GM18511 (cell line): Measurements from ENCODE around the gene STARD3.

Experiments used
- ATAC-seq: cut with Tn5 transposase; IDR thresholded peaks from one replicate; pipeline ENCODE4 v1.9.1; 2021; ENCODE audit warnings: mild to moderate bottlenecking, moderate library complexity; ENCODE audit not compliant: unreplicated experiment

Gene STARD3

GRCh38 chr17:39658346-39658745 lies 21.4 kb downstream of the STARD3 start:
- no peak for ATAC-seq

- no peak for ATAC-seq
These were observed 21.8 kb downstream of the STARD3 start for GRCh38 chr17:39658760-39659159.

DNA sequence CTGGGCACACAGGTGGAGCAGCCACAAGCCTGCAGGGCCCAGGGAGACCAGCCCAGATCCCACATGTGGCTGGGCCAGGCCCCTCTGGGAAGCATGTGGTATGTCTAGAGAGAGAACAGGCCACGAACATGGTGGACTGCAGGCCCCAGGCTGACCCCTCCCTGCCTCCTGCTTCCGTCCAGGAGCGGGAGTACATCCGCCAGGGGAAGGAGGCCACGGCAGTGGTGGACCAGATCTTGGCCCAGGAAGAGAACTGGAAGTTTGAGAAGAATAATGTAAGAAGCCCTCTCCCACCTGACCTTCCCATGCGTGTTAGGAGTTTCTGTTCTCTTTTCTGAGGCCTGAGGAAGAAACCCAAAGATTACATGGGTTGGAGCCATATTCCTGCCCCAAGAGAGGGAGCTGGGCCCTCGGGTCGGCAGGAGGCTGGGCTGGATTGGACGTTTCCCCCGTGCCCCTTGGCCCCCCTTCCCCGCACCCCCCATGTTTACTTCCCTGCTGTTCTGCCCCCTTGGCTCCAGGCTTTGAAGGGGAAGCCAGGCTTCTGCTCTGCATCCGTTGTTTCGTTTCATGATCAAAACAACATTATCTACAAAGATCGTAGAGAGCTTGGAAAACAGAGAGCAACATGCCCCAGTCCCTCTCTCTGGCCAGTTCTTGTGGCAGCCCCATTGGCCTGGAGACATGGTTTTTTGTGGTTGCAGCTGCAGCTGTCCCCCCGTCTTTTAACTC lies 22.5 kb downstream of the STARD3 start:
- ATAC-seq: no peak

GRCh38 chr17:39660011-39660360 lies 23.0 kb downstream of the STARD3 start:
- ATAC-seq: no peak

GRCh38 chr17:39660397-39661385 lies 23.7 kb downstream of the STARD3 start:
- no peak for ATAC-seq

GRCh38 chr17:39661744-39662541 lies 25.0 kb downstream of the STARD3 start:
- ATAC-seq: no peak

GRCh38 chr17:39662551-39663339 lies 25.8 kb downstream of the STARD3 start:
- ATAC-seq: no peak

DNA sequence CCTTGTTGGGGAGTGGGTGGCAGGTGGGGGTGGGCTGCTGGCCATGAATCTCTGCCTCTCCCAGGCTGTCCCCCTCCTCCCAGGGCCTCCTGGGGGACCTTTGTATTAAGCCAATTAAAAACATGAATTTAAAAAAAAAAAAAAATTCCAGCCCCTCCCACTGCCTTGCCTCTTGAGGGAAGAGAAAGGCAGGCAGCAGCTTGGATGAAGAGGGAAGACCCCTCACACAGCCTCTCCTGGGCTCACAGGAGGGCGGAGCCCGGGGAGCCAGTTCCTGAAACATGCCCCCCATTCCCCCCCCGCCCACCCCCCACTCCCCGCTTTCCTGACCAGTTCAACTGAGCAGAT lies 26.4 kb downstream of the STARD3 start:
- ATAC-seq: no peak

- ATAC-seq: no peak
These were observed 27.0 kb downstream of the STARD3 start for GRCh38 chr17:39663688-39664580.

DNA sequence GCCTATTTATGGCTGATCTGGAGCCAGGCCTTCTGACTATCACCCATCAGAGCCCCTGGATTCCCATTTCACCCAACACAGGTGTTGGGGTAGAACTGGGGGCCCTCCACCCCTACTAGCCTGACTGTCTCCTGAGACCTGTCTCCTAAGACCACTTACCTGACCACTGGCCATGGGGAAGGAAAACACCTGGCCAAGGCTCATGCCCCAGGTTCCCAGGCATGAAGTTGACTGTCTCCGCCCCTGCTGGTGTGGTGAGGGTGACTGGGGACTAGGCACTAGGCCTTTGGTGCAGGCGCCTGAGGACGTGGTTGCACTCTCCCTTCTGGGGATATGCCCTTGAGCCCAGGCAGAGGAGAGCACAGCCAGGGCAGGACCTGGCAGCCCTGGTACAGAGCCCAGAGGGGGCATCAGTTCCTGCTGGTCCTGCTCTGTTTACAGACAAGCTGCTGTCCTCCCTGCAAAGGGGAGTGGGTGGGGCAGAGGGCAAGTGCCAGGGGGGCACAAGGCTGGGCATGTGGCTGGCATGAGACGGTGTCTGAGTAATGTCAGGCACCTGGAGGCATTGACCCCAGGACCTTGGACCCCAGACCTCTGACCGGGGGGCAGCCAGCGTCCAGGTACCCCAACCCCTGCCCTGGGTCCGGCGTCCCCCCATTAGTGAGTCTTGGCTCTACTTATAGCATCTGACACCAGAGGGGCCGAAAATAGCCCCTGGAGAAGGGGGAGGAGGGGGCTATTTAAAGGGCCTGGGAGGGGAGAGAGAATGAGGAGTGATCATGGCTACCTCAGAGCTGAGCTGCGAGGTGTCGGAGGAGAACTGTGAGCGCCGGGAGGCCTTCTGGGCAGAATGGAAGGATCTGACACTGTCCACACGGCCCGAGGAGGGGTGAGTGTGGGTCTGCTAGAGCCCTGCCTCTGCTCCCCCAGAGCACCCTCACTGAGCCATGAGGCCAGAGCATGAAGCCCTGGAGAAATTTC lies 27.9 kb downstream of the STARD3 start, which contains the start of gene TCAP:
Gene TCAP (plus strand): TSS at position 769 of the 981 bp plus-strand sequence. CDS start 11 bp downstream, at position 780.
- ATAC-seq: no peak

GRCh38 chr17:39665642-39666224 lies 28.8 kb downstream of the STARD3 start:
- ATAC-seq: no peak

DNA sequence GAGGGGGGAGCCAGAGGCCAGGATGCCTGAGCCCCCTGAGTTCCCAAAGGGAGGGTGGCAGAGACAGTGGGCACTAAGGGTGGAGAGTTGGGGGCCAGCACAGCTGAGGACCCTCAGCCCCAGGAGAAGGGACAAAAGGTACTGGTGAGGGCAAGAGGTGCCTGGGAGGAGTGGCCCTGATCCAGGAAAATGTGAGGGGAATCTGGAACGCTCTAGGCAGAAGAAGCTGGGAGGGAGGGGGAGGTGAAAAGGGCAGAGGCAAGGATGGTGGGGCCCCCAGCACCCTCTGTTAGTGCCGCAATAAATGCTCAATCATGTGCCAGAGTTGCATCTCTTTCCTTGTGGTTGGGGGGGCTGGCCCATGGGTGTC lies 29.3 kb downstream of the STARD3 start:
- ATAC-seq: no peak

DNA sequence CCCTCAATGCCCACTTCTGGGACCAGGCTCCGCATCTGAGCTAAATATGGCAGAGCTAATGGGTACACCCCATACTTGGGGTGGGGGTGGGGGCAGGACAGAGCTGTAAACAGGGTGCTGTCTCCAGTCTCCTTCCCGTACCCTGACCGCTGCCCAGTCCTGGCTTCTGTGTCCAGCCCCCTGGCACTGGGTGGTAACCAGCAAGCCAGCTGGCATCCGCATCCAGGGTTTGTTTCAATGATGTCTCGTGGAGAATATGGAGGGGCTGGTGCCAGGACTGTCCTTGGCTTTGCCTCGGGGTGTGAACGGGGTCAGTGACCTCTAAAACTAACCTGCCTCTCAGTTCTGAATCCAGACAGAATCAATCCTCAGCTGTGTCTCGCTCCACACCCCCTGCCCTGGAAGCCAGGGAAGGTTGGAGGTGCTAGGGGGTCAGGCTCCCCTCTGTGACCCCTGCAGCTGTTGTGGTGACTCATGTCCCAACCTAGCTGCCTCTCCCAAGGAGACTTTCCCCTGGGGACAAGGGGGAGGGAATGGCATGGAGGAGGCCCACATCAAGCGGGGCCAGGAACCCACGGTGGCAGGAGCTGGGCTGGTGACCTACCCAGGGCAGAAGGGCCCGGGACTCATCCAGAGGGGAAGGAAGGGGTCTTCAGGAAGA lies 29.8 kb downstream of the STARD3 start:
- ATAC-seq: no peak

- ATAC-seq: no peak
These were observed 30.5 kb downstream of the STARD3 start for GRCh38 chr17:39667262-39667944.

DNA sequence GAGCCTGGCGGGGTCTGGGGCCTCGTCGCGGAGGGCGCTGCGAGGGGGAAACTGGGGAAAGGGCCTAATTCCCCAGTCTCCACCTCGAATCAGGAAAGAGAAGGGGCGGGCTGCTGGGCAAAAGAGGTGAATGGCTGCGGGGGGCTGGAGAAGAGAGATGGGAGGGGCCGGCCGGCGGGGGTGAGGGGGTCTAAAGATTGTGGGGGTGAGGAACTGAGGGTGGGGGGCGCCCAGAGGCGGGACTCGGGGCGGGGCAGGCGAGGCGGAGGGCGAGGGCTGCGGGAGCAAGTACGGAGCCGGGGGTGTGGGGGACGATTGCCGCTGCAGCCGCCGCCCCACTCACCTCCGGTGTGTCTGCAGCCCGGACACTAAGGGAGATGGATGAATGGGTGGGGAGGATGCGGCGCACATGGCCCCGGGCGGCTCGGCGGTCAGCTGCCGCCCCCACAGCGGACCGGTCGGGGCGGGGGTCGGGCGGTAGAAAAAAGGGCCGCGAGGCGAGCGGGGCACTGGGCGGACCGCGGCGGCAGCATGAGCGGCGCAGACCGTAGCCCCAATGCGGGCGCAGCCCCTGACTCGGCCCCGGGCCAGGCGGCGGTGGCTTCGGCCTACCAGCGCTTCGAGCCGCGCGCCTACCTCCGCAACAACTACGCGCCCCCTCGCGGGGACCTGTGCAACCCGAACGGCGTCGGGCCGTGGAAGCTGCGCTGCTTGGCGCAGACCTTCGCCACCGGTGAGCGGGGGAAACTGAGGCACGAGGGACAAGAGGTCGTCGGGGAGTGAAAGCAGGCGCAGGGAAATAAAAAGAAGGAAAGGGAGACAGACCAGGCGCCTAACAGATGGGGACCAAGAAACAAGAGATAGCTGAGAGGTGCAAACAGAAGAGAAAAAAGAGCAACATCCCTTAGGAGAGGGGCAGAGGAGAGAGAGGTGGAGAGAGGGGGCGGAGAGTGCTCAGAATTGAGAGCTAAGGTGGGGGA lies 31.3 kb downstream of the STARD3 start, which contains the start of gene PNMT:
Gene PNMT (plus strand): TSS at position 509 of the 980 bp plus-strand sequence. CDS start 23 bp downstream, at position 532.
- ATAC-seq: no peak
